Measurements from ENCODE around the gene ADAMTS18.

GRCh38 chr16:77290451-77291115 is 144.3 kb downstream of the ADAMTS18 start:
- TF ChIP-seq CTCF (IDR thresholded peaks at IDR 0.05), result no peak
- TF ChIP-seq POLR2A (IDR thresholded peaks at IDR 0.05), result no peak
- no peak for TF ChIP-seq EP300 (IDR thresholded peaks at IDR 0.05)
- TF ChIP-seq POLR2AphosphoS5 (IDR thresholded peaks at IDR 0.05), result no peak
